ENCODE measurements around the gene GREM2.

Gene GREM2

DNA sequence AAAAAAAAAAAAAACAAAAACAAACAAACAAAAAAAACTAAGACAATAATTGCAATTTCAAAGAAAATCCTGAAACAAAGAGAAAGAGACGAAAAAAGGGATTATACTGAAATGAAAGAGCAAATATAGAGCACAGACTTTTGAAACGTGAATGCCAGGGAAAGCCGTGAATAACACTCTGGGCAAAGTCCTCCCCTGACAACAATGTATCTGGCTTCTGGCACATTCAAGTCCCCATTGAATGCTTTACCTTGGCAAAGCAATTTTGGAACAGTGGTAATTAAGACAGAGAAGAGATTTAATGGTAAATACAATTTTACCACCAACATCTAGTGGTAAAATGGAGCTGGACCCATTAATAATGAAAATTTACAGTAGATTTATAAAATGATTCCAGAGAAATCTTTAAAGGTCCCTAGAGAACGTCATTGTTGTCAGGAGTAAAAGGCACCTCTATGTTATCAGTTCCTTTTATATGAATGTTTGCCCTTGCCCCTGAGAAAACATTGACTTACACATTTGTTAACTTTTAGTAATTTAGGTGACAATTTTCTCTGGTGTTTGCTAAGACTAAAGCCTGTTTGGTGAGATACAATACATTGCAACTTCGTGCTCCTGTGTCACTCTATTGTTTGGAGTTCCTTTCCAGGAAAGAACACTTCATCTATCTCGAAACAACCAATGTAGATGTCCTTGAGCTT, 89.7 kb downstream of the GREM2 start:
- no peak overlapping the region for H3K4me3 ChIP-seq (ENCODE audit: low read depth, low read length)
- TF ChIP-seq, protein P1, sequence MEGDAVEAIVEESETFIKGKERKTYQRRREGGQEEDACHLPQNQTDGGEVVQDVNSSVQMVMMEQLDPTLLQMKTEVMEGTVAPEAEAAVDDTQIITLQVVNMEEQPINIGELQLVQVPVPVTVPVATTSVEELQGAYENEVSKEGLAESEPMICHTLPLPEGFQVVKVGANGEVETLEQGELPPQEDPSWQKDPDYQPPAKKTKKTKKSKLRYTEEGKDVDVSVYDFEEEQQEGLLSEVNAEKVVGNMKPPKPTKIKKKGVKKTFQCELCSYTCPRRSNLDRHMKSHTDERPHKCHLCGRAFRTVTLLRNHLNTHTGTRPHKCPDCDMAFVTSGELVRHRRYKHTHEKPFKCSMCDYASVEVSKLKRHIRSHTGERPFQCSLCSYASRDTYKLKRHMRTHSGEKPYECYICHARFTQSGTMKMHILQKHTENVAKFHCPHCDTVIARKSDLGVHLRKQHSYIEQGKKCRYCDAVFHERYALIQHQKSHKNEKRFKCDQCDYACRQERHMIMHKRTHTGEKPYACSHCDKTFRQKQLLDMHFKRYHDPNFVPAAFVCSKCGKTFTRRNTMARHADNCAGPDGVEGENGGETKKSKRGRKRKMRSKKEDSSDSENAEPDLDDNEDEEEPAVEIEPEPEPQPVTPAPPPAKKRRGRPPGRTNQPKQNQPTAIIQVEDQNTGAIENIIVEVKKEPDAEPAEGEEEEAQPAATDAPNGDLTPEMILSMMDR (IDR thresholded peaks at IDR 0.05): no peak
- H3K27me3 ChIP-seq (ENCODE audit: control insufficient read depth, insufficient read depth, low read length): no peaks in the 10 kb centered on the region
- H3K27ac ChIP-seq: no peak overlapping the region
- H3K4me1 ChIP-seq: peaks cover 8% of the 10 kb centered on the region
- no peaks in the 10 kb centered on the region for H3K9me3 ChIP-seq (ENCODE audit: control insufficient read depth, low read length)
- H3K36me3 ChIP-seq (ENCODE audit: control insufficient read depth, insufficient read depth, low read length): no peaks in the 10 kb centered on the region
- no peak overlapping the region for H3K9ac ChIP-seq
- H3K4me2 ChIP-seq (ENCODE audit: low read length): no peak overlapping the region
- no peak overlapping the region for H2AFZ ChIP-seq
- H3K79me2 ChIP-seq: peaks cover 2% of the 10 kb centered on the region

DNA sequence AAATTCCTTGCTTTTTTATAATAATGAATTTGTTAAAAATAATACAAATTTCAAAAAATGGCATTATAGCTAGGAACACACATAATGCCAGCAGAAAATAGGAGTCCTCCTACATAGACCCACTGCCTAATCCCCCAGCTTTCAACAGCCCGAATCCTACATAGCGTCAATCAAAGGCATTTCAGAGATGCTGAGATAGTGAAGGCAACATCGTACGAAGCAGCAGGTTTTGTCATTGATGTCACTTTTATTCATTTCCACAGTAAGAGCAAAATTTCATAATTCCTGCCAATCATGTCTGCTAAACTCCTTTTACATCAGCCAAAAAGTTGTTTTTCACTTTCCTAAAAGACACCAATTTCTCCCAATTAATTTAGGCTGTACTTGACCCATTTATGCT, 94.1 kb downstream of the GREM2 start:
- H3K9me3 ChIP-seq (ENCODE audit: control insufficient read depth, low read length): no peaks in the 10 kb centered on the region
- H2AFZ ChIP-seq: no peak overlapping the region
- H3K4me2 ChIP-seq (ENCODE audit: low read length): no peak overlapping the region
- no peak overlapping the region for H3K4me3 ChIP-seq (ENCODE audit: low read depth, low read length)
- H3K27me3 ChIP-seq (ENCODE audit: control insufficient read depth, insufficient read depth, low read length): no peaks in the 10 kb centered on the region
- no peak overlapping the region for H3K9ac ChIP-seq
- peaks cover 2% of the 10 kb centered on the region for H3K79me2 ChIP-seq
- no peaks in the 10 kb centered on the region for H3K4me1 ChIP-seq
- H3K27ac ChIP-seq: no peak overlapping the region
- TF ChIP-seq, protein P1 (IDR thresholded peaks at IDR 0.05): no peak
- no peaks in the 10 kb centered on the region for H3K36me3 ChIP-seq (ENCODE audit: control insufficient read depth, insufficient read depth, low read length)

DNA sequence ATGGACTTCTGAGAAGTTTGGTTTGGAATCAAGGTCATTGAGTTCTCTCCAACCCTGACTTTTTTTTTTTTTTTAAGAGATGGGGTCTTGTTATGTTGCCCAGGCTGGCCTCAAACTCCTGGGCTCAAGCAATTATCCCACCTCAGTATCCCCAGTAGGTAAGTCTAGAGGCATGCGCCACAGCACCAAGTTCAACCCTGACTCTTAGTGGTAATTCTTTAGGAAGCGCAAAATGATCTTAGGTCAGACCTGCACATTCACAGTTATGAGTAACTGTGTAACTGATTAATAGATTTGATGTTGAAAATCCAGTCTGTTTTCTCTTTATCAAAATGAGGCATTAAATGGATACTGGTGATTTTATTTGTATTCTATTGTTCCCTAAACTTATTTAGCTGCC, 95.9 kb downstream of the GREM2 start:
- H3K27me3 ChIP-seq (ENCODE audit: control insufficient read depth, insufficient read depth, low read length): no peaks in the 10 kb centered on the region
- peaks cover 2% of the 10 kb centered on the region for H3K79me2 ChIP-seq
- no peaks in the 10 kb centered on the region for H3K36me3 ChIP-seq (ENCODE audit: control insufficient read depth, insufficient read depth, low read length)
- TF ChIP-seq, protein P1 (IDR thresholded peaks at IDR 0.05): no peak
- H3K9me3 ChIP-seq (ENCODE audit: control insufficient read depth, low read length): no peaks in the 10 kb centered on the region
- H3K9ac ChIP-seq: no peak overlapping the region
- no peak overlapping the region for H3K27ac ChIP-seq
- no peaks in the 10 kb centered on the region for H3K4me1 ChIP-seq
- no peak overlapping the region for H3K4me3 ChIP-seq (ENCODE audit: low read depth, low read length)
- H3K4me2 ChIP-seq (ENCODE audit: low read length): no peak overlapping the region
- no peak overlapping the region for H2AFZ ChIP-seq

DNA sequence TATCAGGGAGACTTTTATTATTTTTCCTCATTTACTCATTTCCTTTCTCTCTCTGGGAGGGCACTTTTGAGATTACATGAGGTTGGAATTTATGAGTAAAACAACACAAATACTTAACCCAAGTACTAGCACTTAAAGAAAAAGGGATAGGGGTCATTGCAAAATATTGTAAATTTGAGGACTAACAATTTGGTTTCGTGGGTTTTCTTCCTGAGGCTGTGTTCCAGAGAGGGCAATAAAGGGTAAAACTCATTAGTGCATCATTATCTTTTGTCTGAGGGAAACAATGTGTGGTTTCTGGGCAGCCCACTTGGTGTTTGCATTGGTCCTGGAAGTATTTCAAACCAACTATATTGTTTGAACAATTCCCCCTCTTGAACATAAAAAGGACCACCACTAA, 96.5 kb downstream of the GREM2 start:
- Histone ChIP-seq H3K9ac (no peak overlapping the region), H3K4me3 (ENCODE audit: low read depth, low read length) (no peak overlapping the region), H3K27ac (no peak overlapping the region), H3K36me3 (ENCODE audit: control insufficient read depth, insufficient read depth, low read length) (no peaks in the 10 kb centered on the region), H3K4me1 (no peaks in the 10 kb centered on the region), H3K9me3 (ENCODE audit: control insufficient read depth, low read length) (no peaks in the 10 kb centered on the region), H3K4me2 (ENCODE audit: low read length) (no peak overlapping the region), H2AFZ (no peak overlapping the region), H3K79me2 (peaks cover 2% of the 10 kb centered on the region), H3K27me3 (ENCODE audit: control insufficient read depth, insufficient read depth, low read length) (no peaks in the 10 kb centered on the region)
- TF ChIP-seq, protein P1 (IDR thresholded peaks at IDR 0.05): no peak

DNA sequence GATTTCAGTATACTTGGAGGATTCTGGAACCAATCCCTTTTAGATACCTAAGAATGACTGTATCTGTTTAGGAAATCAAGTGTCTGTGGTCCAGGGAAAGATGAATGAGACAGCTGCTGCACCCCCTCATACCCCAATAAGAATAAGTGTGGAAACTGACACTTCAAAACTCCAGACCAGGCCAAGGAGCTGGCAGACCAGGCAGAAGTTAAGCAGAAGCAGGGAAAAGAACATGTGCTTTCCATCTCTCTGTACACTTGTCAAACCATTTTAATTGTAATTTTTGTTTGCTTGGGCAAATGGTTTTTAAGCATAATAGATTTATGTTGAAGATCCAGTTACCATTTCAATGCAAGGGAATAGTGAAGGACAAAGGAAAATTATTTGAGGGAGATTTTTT, 100.2 kb downstream of the GREM2 start:
- Histone ChIP-seq H2AFZ (no peak overlapping the region), H3K4me1 (no peaks in the 10 kb centered on the region), H3K4me3 (ENCODE audit: low read depth, low read length) (no peak overlapping the region), H3K27ac (no peak overlapping the region), H3K27me3 (ENCODE audit: control insufficient read depth, insufficient read depth, low read length) (no peaks in the 10 kb centered on the region), H3K9me3 (ENCODE audit: control insufficient read depth, low read length) (no peaks in the 10 kb centered on the region), H3K79me2 (no peaks in the 10 kb centered on the region), H3K36me3 (ENCODE audit: control insufficient read depth, insufficient read depth, low read length) (no peaks in the 10 kb centered on the region), H3K9ac (no peak overlapping the region), H3K4me2 (ENCODE audit: low read length) (no peak overlapping the region)
- TF ChIP-seq, protein P1 (IDR thresholded peaks at IDR 0.05): no peak

Data from parathyroid adenoma (tissue), 2 donors.